Measurements from ENCODE around the gene MARCHF3. TPM values are rescaled to one million over a fixed set of nuclear protein-coding genes. Genes with fewer than 3 reads are reported as not detected.

MARCHF3 gene
- total and polyA plus RNA-seq, 2 of the 13 experiments (the other 11 are each of a cell fraction or from before 2014, with no cell fraction given), result 4.8 to 11.9 TPM

DNA sequence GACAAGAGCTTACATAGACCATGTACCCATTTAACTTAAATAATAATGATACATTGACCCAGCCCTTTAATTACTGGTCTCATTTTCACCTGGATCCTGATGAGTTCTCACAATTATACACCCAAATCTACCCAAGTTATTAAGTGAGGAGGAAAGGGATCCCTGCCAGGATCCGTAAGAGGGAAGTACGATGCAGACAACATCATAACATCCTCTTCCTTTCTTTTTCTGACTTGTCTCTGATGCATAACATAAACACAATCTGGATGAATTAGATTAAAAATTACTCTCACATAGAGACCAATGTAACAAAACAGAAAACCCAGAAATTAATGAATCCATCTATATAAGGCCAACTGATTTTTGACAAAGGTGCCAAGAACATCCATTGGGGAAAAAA, 17.0 kb downstream of the MARCHF3 start:
- intact Hi-C loops (cut with micrococcal nuclease; ENCODE audit: unreplicated experiment) (no loop called here), in situ Hi-C loops (cut with HindIII; ENCODE audit: extremely low pct_ligation_motif_present, low pct_unique_long_range_greater_than_20kb) (no loop called here)
- H4K20me1 ChIP-seq (ENCODE audit: insufficient read depth, low read length), result no peaks in the 10 kb centered on the region
- H3K9me3 ChIP-seq (ENCODE audit: low read length), result no peaks in the 10 kb centered on the region
- no peak overlapping the region for H3K27ac ChIP-seq (ENCODE audit: extremely low read length, insufficient read depth, low read length)
- no peaks in the 10 kb centered on the region for H3K36me3 ChIP-seq (replicated peaks in 1 of 2; ENCODE audit: control insufficient read depth in 1 of 2, insufficient read depth in 2 of 2, low read length in 2 of 2)
- no peak overlapping the region for H3K4me2 ChIP-seq (ENCODE audit: low read depth, low read length)
- no peak overlapping the region for H2AFZ ChIP-seq (ENCODE audit: low read length)
- DNase-seq (ENCODE audit: low spot score) (no peak), FAIRE-seq (no peak), ATAC-seq (no peak)
- TF ChIP-seq FOSL1 (CRISPR knock-in tag; IDR thresholded peaks at IDR 0.05; ENCODE audit: borderline replicate concordance) (no peak), UBTF (CRISPR knock-in tag; IDR thresholded peaks at IDR 0.05) (no peak), ZBTB38 (CRISPR knock-in tag; IDR thresholded peaks at IDR 0.05) (no peak)
- POLR2A ChIA-PET, result no interaction called here
- no peaks in the 10 kb centered on the region for H3K4me1 ChIP-seq (ENCODE audit: insufficient read depth, low read length)
- no peak overlapping the region for H3K4me3 ChIP-seq (replicated peaks in 1 of 3; ENCODE audit: insufficient read depth in 1 of 3, low read depth in 2 of 3, low read length in 3 of 3)
- CTCF ChIA-PET (ENCODE audit: low intra/inter-chr PET ratio, low total read pairs), result no interaction called here
- no peaks in the 10 kb centered on the region for H3K27me3 ChIP-seq (ENCODE audit: control insufficient read depth in 1 of 2, insufficient read depth in 2 of 2, low read length in 2 of 2)
- no peaks in the 10 kb centered on the region for H3K79me2 ChIP-seq (ENCODE audit: insufficient read depth, low read length)
- H3K9ac ChIP-seq (ENCODE audit: insufficient read depth, low read depth, low read length), result no peak overlapping the region
- BruUV-seq (replicated peaks), result no TSS peak
- 98% methylated on average over 2 of the region's 2 CpGs for WGBS (ENCODE audit: low lambda C conversion rate)

GRCh38 chr5:127012916-127013315, 17.4 kb downstream of the MARCHF3 start:
- BruUV-seq (replicated peaks), result no TSS peak
- H3K4me3 ChIP-seq (replicated peaks in 1 of 3; ENCODE audit: insufficient read depth in 1 of 3, low read depth in 2 of 3, low read length in 3 of 3), result no peak overlapping the region
- no peak for ATAC-seq
- no peak for DNase-seq (ENCODE audit: low spot score)
- no peaks in the 10 kb centered on the region for H3K27me3 ChIP-seq (ENCODE audit: control insufficient read depth in 1 of 2, insufficient read depth in 2 of 2, low read length in 2 of 2)
- no peak overlapping the region for H3K4me2 ChIP-seq (ENCODE audit: low read depth, low read length)
- POLR2A ChIA-PET, result no interaction called here
- TF ChIP-seq ZBTB1 (CRISPR knock-in tag; IDR thresholded peaks at IDR 0.05; ENCODE audit: borderline replicate concordance), result no peak
- TF ChIP-seq GFI1 (CRISPR knock-in tag; IDR thresholded peaks at IDR 0.05; ENCODE audit: borderline replicate concordance), result no peak
- no peaks in the 10 kb centered on the region for H3K36me3 ChIP-seq (replicated peaks in 1 of 2; ENCODE audit: control insufficient read depth in 1 of 2, insufficient read depth in 2 of 2, low read length in 2 of 2)
- no peaks in the 10 kb centered on the region for H3K9me3 ChIP-seq (ENCODE audit: low read length)
- H3K9ac ChIP-seq (ENCODE audit: insufficient read depth, low read depth, low read length), result no peak overlapping the region
- H3K4me1 ChIP-seq (ENCODE audit: insufficient read depth, low read length), result no peaks in the 10 kb centered on the region
- FAIRE-seq, result no peak
- CTCF ChIA-PET (ENCODE audit: low intra/inter-chr PET ratio, low total read pairs), result no interaction called here
- no peak overlapping the region for H2AFZ ChIP-seq (ENCODE audit: low read length)
- no peaks in the 10 kb centered on the region for H4K20me1 ChIP-seq (ENCODE audit: insufficient read depth, low read length)
- intact Hi-C loops (cut with micrococcal nuclease; ENCODE audit: unreplicated experiment), result no loop called here
- in situ Hi-C loops (cut with HindIII; ENCODE audit: extremely low pct_ligation_motif_present, low pct_unique_long_range_greater_than_20kb), result no loop called here
- H3K79me2 ChIP-seq (ENCODE audit: insufficient read depth, low read length), result no peaks in the 10 kb centered on the region
- H3K27ac ChIP-seq (ENCODE audit: extremely low read length, insufficient read depth, low read length), result no peak overlapping the region
